ENCODE data around the gene EDN2.

The EDN2 gene

DNA sequence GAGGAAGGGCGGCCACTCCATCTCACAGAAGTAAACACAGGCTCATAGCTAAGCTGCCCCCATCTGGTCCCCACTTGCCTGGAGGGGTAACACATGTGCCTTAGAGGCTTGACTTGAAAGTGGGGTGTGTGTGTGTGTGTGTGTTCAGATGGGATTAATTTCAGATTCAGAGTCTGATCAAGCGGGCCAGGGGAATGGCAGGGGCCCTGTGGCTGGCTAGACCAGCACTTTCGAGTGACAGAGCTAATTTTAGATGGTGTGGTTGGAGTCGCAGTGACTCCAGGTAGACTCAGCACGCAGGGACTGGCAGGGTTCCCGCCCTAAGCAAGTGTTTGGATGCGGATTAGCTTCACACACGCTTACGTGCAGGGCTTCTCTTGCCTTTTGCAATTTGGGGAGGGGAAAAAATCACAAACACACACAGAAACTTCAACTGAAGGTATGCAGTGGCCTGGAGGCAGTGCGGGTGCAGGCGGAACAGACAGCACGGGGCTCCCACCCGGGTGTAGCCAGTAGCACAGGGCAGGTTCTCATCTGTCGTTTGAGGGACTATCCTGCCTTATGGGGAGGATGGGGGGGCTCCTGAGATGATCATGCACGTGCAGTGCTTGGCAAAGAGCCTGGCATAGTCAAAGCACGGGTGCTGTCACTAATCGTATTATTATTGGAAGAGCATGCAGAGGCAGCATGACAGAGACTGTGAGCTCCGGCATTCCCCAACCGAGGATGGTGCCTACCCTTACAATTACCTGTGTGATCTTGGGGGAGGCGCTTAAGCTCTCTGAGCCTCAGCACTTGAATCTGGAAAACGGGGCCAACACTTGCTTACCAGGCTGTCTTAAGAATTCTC lies 1.3 kb downstream of the EDN2 start:
- no peak for DNase-seq (ENCODE audit: low spot score)

DNA sequence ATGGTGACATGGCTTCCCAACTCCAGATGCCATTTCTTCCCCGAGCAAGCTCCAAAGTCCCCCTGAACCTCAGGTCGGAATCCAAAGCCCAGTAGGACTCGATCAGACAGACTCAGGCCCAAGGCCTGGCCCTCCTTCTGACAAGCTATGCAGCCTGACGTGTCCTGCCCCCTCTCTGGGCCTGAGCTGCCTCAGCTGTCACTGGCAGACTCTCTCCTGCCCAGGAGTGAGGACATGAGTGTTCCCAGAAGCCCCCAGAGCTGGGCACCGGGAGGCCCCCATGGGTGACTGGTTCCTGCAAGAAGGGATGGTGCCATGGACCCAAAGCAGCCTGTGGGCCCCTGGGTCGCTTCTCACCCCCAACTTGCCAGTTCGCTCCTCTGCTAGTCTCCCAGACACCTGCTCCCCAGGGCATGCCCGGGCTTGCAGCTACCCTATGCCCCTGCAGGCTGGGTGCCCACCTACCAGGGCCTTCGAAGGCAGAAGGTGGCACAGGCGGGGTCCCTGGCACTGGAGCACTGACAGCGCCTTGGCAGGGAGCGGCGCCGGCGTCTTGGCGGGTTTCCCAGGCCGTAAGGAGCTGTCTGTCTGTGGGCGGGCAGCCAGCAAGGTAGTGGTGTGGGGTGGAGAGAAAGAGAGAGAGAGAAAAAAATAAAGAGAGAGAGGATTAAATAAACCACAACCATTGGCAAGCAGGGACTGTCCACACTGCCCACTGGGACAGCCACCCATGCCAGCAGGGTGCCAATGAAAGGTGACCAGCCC lies 2.3 kb downstream of the EDN2 start:
- DNase-seq (ENCODE audit: low spot score) = no peak

DNA sequence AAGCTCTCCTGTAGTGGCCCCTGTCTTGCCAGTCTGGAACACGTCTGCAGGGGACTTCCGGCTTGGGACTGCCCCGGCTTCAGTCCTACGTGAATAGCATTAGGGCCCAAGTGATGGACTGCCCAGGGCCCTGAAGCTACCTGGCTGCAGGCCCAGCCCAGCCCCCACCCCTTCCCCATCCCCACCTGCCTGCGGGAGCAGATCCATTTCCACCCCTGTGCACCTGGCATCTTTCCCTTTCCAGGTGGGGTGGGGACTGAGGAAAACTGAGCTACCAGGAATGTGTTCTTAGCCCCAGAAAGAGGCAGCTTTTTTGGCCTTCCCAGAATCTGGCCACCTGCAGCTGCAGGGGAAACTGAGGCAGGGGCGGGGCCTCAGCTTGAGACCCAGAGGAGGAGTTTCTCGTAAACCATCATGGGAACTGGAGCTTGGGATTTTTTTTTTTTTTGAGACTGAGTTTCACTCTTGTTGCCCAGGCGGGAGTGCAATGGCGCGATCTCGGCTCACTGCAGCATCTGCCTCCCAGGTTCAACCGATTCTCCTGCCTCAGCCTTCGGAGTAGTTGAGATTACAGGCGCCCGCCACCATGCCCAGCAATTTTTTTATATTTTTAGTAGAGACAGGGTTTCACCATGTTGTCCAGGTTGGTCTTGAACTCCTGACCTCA lies 3.2 kb downstream of the EDN2 start:
- no peak for DNase-seq (ENCODE audit: low spot score)

DNA sequence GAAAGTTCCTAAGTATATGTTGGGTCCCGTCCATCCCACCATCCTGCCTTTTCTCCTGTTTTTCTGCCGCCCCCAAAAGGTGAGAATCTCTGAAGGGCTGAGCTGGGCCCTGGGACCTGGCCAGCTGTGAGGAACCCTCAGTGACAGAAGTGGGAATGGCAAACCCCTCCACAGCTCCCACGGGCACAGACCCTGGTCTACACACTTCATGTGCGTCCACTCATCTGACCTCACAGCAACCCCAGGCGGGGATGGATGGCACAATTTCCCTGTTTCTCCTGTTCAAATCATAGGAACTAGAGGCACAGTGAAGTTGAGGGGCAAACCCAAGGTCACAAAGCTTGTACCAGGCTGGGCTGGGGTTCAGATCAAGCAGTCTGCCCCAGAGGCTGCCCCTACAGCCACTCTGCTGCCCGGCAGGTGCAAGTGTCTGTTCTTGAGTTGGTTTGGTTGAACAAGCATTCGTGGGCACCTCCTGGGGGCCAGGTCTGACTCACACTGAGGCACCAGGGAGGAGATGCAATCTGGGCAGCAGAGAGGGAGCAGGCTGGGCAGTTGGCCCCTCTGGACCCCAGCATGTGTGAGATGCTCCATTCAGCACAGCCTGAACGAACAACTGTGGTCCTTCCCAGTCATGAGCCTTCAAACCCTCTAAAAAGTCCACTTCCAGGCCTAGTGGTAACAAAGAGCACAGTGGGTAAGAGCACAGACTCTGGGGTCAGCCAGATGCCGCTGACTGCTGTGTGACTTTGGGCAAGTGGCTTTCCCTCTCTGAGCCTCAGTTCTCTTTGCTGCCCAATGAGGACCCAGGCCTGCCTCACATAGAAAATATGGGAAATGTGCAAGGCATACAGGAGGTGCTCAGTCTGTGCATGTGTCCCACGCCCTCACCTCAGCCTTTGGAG lies 4.0 kb downstream of the EDN2 start:
- no peak for DNase-seq (ENCODE audit: low spot score)

DNA sequence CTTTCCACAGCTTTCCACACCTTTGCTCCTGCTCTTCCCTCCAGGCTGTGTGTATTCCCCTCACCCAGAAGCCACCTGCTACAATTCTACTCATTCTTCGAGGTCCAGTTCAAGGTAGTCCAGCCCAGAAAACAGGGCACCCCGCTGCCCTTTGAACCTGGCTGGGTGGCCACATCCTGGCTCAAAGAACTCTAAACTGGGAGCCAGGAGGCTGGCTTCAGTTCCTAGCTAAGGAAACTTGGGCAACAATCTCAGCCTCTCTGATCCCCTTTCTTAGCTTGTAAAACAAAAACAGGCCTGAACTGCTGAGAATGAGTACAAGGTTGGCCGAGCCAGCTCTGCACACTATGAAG lies 4.7 kb downstream of the EDN2 start:
- DNase-seq (ENCODE audit: low spot score) = no peak

DNA sequence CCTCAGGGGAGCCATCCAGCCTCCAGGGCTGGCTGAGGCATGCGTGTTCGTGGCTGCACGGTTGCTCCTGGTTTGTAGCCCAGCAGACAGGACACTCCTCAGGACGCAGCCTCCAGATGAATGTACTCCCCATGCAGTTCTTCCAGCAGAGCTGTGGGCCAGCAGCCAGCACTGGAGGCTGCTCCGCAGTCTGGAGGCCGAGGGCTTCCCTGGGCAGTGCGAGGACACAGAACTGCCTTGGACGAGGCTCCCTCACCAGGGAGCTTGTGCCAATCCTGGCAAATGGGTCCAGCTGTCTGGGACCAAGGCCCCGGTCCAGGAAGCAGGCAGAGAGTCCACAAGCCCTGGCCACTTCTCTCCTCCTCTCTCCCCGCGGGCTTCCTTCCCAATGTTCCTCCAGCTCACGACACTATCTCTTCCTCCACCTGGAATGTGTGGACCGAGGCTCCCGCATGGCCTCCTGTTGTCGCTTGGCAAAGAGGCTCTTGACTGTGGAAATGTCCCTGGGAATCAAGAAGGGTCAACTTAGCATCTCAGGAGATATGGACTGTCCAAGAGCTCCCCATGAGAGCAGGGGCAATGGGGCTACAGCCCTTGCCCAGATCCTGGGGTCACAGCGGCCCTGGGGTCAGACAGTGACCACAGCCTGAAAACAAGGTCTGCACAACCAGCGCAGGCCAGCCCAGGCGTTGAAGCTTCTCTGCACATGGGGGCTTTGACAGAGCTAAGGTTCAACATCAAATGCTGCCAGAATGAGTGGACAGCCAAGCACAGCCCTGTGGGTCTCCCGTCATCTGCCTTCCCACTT lies 5.3 kb downstream of the EDN2 start:
- DNase-seq (ENCODE audit: low spot score) = peak; percentile 56

DNA sequence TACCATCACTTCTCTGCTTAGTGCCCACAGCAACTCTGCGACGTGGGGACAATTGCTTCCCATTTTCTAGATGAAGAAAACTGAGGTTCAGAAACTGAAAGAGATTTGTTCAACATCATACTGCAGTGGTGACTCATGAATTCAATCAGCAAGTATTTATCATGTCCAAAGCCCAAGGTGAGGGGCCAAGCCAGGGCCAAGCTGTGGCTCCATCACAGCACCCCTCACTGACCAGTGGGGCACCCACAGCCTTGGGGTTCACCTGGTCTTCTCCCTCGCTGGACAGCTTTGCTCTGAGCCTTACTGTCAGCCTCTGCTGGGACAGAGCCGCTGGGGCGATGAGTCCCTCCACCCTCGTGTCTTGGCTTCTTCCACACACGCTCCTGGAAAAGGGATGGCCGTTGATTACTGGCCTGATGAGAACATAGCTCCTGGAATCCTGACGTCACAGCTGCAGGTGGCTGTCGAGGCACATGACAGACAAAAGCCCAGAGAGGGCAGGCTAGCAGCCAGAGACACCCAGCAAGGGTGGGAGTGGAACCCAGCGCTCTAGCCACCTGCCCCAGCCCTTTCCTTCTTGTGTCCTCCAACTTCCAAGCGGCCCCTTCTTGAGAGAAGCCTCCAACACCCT lies 6.2 kb downstream of the EDN2 start:
- DNase-seq (ENCODE audit: low spot score) = no peak

DNA sequence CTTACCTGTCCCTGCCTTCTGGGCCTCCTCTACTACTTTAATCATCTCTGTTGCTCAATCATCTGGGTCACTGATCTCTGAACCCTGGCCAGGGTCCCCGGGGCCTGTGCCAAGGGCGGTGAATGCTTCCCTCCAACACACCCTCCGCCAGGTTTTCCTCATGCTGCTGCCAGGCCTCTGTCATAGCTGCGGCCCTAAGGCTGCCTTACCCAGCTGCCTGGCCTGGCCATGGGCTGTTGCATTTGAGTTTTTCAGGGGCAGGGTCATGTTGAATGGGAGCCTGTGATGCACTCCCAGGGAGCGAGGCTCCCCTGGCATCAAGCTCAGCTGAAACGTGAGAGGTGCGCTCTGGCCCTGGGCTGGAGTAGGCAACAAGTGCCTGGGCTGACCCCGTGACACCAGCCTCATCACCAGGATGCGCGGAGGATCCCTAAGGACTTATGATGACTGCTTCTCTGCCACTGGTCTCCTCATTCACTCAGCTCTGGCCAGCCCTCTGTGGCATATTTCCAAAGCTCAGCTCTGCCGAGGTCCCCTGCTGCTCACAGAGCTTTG lies 7.6 kb downstream of the EDN2 start:
- no peak for DNase-seq (ENCODE audit: low spot score)

DNA sequence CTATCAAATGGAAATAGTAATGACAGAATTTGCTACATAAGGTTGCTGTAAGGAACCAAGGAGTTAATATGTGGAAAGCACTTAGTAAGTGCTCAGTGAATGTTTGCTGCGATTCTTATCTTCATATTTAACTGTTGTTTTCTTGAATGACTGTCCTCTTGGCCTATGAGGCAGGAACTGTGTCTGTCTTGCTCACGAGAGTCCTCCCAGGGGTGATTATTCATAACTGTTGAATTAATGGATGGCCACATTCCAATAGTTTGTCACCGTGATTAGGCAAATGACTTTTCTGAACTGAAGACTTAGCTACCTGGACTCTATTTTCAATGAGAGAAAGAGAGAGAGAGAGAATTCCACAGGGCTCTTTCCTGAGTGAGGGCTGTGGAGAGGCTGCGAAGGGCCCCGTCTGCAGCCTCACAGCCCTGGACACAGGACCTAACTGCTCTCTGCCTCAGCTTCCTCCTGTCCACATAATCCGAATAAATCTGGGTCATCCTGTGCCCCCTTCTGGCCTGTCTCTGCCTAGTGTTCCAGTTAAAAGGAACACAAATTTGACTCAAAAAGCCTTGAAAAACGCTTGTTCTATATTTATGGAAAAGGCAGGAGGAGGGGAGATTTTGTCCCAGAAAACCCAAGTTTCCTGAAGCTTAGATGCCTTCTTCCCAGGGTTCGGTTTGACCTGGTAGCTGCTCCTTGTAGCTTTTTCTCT lies 8.5 kb downstream of the EDN2 start:
- no peak for DNase-seq (ENCODE audit: low spot score)

DNA sequence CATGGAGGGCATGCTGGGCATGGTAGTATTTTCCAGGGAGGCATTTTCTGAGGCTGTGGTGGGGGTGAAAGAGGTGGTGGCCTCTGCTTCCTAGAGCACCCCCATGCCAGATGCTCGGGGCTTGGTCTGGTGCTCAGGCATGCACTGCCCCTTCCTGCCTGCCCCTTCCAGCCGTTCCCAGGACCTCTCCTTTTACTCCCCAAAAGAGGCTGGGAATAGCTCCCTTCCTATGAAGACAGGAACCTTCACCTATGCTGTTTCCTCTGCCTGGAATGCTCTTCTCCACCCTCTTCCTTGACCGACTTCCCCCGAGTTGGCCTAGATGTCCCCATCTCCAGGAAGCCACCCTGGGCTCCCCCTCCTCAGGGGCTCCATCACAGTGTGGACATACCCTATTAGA lies 9.1 kb downstream of the EDN2 start:
- no peak for DNase-seq (ENCODE audit: low spot score)

DNA sequence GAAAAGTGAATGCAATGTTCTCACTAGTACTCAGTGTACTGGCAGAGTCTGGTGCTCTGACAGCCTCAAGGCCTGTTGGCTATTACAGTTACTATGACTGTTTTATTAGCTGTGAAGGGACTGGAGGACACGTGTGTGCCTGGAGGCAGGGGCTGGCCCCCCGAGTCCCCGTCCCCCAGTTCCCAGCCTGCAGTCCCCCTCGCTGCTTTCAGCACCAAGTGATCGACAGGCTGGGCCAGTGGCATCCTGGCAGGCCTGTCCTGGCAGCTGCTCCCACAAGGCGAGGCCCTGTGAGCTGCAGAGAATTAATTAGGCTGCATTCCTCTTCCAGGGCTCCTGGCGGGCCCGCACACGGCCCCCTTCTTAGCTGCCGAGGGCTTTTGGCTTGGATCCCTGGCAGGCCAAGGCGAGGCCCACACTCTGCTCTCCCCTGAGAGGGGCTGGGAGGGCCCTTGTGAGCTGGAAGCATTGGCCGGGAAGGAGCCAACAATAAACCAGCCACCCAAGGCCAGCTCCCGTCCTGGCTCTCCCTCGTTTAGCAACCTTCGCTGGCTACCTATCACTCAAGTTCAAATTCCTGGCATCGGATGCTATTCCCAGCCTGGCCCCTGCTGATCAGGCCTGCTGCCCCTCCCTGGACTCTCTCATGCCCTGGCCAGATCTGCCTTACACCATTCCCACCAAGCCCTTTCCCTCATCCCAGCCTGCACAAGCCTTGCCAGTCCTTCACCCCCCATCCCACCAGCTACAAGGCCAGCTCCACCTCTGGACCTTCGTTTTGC lies 9.8 kb downstream of the EDN2 start:
- no peak for DNase-seq (ENCODE audit: low spot score)

DNA sequence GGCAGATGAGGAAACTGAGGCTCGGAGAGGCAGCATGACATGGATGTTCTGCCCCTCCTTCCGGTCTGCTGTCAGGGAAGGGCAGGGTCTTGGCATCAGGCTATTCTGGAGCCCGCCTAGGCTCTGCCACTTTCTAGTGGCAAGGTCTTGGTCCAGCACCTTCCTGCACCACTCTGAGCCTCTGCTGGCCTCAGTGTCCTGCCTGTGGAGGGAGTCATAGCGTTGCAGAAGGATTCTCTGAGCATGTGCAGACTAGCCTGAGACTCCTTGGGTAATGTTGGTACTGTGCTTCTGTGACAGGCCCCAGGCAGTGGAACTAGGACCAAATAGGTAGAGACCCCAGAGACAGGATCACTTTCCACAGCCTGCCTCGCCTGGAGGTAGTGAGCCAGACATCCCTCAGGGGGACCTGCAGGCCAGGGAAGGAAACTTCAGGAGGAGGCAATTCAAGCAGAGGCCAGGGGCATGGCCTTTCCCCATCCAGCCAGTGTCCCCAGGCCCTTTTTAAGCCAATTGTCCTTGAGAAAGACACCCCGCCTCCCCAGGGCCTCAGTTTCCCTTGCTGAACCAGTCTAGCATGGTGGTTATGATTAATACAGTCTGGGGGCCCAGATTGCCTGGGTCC lies 10.6 kb downstream of the EDN2 start:
- DNase-seq (ENCODE audit: low spot score) = no peak

DNA sequence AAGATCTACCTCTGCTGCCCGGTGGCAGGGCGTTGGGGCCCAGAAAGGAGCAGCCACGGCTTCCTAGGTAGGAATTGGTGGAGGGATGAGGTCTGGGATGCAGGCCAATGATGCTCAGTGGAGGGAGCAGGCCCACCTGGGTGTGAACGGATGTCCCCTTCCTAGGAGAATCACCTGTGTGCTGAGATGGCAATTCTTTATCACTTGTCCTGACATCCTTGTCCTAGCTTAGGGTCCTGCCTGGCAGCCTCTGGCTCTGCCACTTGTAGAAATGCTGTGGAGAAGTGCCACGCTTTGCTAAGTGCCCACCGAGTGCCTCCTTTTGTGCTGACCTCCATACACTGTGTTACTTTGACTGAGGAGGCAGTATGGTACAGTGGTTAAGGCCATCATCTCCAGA lies 12.8 kb downstream of the EDN2 start:
- no peak for DNase-seq (ENCODE audit: low spot score)

DNA sequence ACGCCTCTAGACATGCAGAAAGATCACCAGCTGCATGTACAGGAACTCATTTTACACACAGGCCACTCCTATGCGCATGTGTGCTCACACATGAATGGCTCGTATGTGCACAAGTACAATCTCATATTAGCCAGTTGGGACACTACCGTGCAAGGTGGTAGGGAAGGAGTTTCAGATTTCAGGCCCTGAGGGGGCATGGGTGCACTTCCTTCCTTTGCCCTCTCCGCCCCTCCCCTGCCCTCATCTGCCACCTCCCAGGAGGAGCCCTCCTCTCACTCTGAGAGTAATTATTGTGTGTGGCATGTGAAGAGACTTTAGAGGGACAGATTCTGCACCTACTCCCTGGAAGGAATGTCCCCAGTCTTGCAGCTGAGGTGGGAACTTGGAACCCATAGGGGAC lies 14.8 kb downstream of the EDN2 start:
- DNase-seq (ENCODE audit: low spot score) = no peak

DNA sequence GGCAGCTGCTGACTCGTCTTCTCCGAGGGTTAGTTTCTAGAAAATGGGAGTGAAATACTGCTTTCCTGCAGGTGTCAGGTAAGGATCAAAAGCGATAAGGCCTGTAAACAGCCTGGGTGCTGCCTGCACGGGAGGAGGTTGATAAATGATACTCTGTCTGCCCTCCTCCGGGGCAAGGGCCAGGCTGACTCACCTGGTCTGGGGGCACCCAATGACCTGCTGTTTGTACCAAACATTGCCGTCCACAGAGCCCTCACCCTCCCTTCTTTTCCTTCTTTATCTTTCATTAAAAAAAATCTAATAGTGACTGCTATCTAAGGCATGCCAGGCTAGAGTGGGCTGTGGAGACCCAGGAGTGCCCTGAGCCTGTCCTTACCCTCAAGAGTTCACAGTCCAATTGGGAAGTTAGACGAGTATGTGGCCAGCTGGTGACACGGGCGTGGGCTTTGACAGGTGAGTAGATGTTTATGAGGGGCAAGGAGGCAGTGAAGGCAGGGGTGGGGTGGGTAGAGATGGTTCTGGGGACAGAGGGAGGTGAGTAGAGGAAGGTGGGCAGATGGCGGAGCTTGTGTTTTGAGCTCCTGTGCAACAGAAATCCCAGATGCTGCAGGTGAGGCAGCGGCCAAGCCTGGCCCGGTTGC lies 16.2 kb downstream of the EDN2 start:
- no peak for DNase-seq (ENCODE audit: low spot score)

DNA sequence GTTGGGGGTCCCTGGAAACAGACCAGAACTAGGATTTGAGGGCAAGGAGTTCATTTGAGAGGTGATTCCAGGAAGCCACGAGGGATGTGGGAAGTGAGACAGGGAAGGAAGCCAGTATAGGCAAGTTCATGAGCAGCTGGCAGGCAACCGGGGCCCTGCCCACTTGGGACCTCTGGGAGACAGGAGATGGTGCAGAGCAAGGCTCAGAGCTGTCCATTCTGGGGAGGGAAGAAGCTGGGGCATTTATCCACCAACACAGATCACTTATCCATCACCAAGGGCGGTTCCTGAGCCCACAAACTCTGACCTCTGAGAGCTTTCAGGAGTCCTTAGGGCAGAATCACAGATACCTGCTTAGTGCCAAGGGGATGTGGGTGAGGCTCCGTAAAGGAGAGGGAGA lies 16.8 kb downstream of the EDN2 start:
- no peak for DNase-seq (ENCODE audit: low spot score)

DNA sequence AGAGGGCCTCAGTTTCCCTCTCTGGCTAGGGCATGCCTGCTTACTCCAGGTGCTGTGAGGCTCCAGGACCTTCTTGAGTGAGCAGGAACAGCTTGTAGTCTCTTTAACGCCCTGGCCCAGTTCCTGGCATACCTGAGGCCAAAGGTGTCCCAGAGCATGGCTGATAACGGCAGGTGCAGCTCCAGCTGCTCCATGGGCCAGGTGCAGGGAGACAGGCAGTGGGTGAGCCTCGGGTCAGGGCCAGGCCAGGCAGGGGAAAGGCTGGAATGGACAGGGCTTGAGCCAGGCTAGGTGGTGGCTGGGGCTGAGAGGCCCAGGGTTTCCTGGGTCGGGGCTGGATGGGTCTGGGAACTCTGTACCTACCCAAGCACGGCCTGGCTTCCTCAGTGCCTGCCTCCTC lies 18.3 kb downstream of the EDN2 start:
- DNase-seq (ENCODE audit: low spot score) = no peak

DNA sequence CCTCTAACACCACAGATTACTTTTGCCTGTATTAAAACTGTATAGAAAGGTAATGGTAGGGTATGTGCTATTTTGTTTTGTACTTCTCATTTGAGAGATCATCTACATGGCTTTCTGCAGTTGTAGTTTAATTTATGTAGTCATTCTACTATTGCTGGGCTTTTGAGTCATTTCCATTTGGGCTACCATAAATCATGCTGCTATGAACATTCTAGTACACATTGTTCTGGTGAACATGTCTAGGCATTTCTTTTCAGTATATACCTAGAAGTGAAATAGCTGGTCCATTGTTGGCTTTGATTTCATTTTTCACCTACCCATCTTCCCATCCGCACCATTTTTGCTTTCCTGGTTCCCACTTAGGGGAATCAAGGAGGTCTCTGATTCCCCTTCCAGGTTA lies 18.7 kb downstream of the EDN2 start:
- no peak for DNase-seq (ENCODE audit: low spot score)
